Activated T-helper 17 cell treated with anti-CD3 and anti-CD28 coated beads, Interleukin-2, amount 50 U/mL, for 72 hours (primary cell): ENCODE measurements around the gene ABCA2. TPM values are rescaled to one million over a fixed set of nuclear protein-coding genes. Genes with fewer than 3 reads are reported as not detected.
"Not testable (repeated sequence)": the region's sequence is repeated elsewhere in the genome, so short reads cannot be mapped to it uniquely, and the experiment has no call there.

Source experiments
- ATAC-seq: fragments of 150-1000 bp; cut with Tn5 transposase; replicated peaks from 2 replicates; pipeline ENCODE4 v1.10.0; 2021; ENCODE audit warnings: mild to moderate bottlenecking, moderate library complexity
- H3K27ac Mint-ChIP-seq: one replicate; pipeline ENCODE4 v1.8.0; 2022; ENCODE audit warnings: mixed read lengths
- H3K27me3 Mint-ChIP-seq: one replicate; pipeline ENCODE4 v1.8.0; 2022; ENCODE audit warnings: mixed read lengths
- H3K36me3 Mint-ChIP-seq: one replicate; pipeline ENCODE4 v1.8.0; 2022; ENCODE audit warnings: low read depth, mild to moderate bottlenecking, mixed read lengths
- H3K4me1 Mint-ChIP-seq: one replicate; pipeline ENCODE4 v1.8.0; 2022; ENCODE audit warnings: mixed read lengths
- H3K4me3 Mint-ChIP-seq: one replicate; pipeline ENCODE4 v1.8.0; 2022; ENCODE audit warnings: mild to moderate bottlenecking, mixed read lengths
- H3K9me3 Mint-ChIP-seq: one replicate; pipeline ENCODE4 v1.8.0; 2022; ENCODE audit warnings: mixed read lengths
- total RNA-seq, 2 donors: library from RNA; stranded (reverse); gene quantifications; one replicate each; pipeline ENCODE4 v1.2.3, GENCODE V29; 2022

ABCA2 gene
- total RNA-seq, 2 donors from 2014 or later = 43.0 to 63.9 TPM

DNA sequence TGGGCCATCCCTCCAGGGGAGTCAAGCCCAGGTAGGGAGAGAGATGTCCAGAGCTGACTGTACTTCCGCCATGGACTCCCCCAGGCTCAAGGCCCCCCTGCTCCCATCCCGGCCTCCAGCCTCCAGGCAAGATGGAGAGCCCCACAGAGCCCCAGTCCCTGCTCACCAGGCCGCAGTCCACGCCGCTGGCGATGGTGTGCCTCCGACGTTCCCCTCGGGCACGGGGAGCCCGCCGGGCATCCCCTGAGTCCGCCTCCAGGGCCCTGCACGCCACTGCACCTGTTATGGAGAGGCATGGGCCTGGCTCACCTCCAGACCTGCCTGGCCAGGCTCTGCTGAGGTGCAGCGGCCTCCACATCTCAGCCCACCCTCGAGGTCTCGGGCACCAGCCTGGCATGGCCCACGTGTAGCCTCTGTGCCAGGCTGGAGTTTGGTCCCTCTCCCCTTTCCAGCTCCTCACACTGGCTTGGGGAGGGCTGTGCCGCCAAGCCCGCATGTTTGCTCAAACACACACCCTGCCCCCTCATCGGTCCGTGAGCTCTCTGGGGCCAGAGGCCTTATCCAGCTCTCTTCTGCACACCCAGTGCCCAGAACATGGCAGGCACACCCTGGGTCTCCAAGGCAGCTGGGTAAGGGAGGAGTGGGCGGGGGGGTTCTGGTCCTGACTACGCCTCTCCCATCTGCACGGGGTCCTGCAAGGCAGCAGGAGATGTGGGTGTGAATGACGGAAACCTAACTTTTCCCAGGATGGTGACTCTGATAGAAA, 38.2 kb upstream of the ABCA2 start:
- Mint-ChIP-seq H3K27ac (no peak overlapping the region), H3K36me3 (peaks cover 5% of the 10 kb centered on the region), H3K27me3 (no peaks in the 10 kb centered on the region), H3K4me1 (peaks cover 9% of the 10 kb centered on the region), H3K4me3 (no peak overlapping the region), H3K9me3 (no peaks in the 10 kb centered on the region)
- ATAC-seq = no peak

DNA sequence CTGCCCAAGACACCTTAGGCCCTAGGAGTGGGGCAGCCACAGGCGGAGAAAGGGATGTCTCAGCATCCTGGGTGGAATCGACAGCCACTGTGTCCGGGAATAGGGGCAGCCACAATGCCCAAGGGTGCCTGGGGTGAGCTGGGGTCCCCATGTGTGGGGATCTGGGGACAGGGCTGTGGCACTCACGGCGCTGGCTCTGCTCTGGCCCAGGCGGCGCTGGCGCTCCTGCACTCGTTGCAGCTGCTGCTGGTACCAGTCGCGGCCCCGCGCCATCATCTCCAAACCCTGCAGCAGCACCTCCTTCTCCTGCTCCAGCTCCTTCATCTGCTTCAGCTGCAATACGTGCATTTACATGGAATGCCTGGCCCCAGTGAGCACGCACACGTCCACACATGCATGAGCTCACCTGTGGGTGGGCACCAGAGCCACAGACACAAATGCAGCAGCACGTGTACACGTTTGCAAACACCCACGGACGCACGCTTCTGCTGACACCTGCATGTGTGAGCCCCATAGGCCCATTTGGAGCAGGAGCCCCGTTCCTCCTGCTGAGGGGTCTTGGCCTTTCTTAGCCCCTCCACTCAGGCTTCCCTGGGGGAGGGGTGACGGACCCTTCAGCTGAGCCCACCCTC, 37.4 kb upstream of the ABCA2 start:
- H3K27me3 Mint-ChIP-seq = no peaks in the 10 kb centered on the region
- no peak overlapping the region for H3K27ac Mint-ChIP-seq
- no peak overlapping the region for H3K4me3 Mint-ChIP-seq
- H3K9me3 Mint-ChIP-seq = no peaks in the 10 kb centered on the region
- peaks cover 5% of the 10 kb centered on the region for H3K4me1 Mint-ChIP-seq
- peaks cover 5% of the 10 kb centered on the region for H3K36me3 Mint-ChIP-seq
- no peak for ATAC-seq

DNA sequence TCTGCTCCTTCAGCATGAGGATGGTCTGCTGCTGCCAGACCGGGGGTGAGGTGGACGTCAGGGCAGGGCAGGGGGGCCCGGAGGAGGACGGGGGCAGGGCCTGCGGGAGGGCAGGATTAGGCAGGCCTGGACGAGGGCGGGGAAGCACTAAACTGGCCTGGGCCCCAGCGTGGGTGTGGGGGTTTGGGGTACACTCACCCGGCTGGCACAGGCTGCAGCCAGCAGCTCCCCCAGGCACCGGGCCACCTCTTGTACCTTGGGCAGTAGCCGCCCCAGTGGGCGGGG, 36.8 kb upstream of the ABCA2 start:
- Mint-ChIP-seq H3K4me1 (peaks cover 5% of the 10 kb centered on the region), H3K9me3 (no peaks in the 10 kb centered on the region), H3K27ac (no peak overlapping the region), H3K27me3 (no peaks in the 10 kb centered on the region), H3K4me3 (no peak overlapping the region), H3K36me3 (peaks cover 5% of the 10 kb centered on the region)
- no peak for ATAC-seq

DNA sequence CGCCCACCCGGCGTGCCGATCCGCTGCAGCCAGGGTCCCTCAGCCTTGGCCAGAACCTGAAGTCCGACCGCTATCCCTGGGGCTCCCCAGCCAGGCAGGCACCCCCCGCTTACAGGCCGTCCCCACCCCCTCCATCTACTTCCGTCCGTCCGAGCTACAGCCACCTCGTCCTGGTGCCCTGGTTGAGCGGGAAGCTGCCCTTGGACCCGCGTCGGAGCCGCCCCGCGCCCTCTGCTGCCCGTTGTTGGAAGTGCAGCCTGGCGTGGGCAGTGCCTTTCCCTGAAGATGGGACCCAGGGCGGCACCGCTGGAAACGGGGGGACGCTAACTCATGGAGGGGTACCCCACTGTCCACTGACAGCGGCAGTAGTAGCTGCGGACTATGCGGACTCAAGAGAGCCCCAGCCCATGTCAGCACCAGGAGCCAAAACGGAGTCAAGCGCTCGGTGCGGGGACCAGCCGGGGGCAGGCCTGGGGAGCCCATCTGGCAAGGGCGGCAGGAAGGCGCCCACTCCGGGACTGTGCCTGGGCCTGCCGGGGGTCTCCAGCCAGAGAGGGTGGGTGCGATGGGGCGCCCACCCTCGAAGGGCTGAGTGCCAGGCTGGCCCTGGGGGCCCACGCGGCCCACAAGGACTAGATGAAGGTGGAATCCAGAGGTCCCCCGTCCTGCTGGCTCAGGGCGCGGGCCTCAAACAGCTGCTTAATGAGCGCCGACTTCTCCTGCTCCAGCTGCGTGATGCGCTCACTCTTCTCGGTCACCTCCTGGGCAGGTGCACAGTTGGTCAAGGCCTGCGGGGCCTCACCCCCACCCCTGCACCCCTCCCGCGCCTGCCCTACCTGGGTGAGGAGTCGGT, 36.2 kb upstream of the ABCA2 start:
- Mint-ChIP-seq H3K4me3 (no peak overlapping the region), H3K27me3 (no peaks in the 10 kb centered on the region), H3K27ac (no peak overlapping the region), H3K36me3 (peaks cover 5% of the 10 kb centered on the region), H3K9me3 (no peaks in the 10 kb centered on the region), H3K4me1 (peaks cover 5% of the 10 kb centered on the region)
- peak; percentile 47 for ATAC-seq

DNA sequence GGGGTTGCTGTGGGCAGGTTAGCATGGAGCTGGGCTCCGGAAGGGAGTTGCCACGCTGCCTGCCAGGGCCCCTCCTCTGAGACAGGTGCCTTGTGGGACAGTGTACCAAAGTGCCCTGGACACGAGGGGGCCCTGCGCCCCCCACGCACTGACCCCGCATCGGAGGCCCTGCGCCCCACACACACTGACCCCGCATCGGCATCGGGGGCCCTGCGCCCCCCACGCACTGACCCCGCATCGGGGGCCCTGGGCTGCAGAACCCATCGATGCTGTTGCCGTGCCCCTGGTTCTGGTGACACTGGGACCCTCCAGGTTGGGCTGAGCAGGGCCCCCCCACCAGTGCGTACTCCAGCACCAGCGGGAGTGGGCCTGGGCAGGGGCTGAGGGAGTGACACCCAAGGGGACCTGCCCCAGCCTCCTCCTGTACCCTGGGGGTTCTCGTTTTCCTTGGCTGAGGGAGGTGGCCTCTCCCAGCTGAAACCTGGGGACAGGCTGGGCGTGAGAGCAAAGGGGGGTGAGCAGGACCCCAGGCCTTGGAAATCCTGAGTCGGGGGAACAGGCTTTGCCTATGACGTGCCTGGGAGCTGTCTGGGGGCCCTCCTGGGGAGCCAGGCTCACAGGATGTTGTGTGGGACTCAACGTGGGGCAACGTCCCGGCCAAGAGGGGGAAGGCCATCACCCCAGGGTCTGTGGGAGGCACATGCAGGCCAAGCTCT, 35.4 kb upstream of the ABCA2 start:
- H3K36me3 Mint-ChIP-seq = peaks cover 5% of the 10 kb centered on the region
- no peak overlapping the region for H3K4me3 Mint-ChIP-seq
- no peak overlapping the region for H3K27ac Mint-ChIP-seq
- ATAC-seq = no peak
- no peaks in the 10 kb centered on the region for H3K27me3 Mint-ChIP-seq
- H3K4me1 Mint-ChIP-seq = peaks cover 5% of the 10 kb centered on the region
- no peaks in the 10 kb centered on the region for H3K9me3 Mint-ChIP-seq

DNA sequence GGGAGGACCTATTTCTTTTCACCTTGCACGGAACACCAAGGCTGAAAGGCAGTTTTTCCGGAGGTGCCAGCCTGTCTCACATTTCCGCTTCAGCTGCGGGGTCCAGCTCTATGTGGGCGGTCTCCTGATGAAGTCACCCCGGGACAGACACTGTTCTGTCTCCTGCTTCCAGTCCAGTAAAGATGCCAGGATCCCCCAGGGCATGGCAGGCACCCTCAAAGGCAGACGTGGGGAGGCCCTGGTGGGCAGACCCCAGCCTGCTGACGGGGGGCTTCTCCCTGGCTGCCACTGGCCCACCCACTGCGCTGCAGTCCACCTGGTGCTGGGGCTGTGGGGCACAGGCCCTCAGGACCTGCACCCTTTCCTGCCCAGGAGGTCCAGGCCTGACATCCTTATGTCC, 34.8 kb upstream of the ABCA2 start:
- not testable (repeated sequence) for H3K4me3 Mint-ChIP-seq, H3K9me3 Mint-ChIP-seq, ATAC-seq, H3K36me3 Mint-ChIP-seq, H3K4me1 Mint-ChIP-seq, H3K27me3 Mint-ChIP-seq, H3K27ac Mint-ChIP-seq

DNA sequence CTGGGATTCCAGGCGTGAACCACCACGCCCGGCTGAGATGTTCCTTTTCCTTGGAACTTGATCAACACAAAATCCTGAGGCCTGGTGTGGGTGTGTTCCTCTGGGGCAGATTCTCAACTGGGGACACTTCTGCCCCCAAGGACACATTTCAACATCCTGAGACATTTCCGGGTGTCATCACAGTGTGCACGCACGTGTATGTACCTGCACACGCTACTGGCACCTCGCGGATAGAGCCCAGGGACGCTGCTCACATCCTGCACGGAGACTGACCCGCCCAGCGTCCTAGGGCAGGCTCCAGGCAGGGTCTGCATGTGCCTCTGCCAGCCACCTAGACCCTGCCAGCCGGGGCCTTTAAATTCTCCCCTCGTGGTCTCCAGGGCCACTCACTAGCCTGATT, 34.3 kb upstream of the ABCA2 start:
- Mint-ChIP-seq H3K36me3 (no peaks in the 10 kb centered on the region), H3K9me3 (no peaks in the 10 kb centered on the region), H3K4me1 (no peaks in the 10 kb centered on the region), H3K27ac (no peak overlapping the region), H3K27me3 (no peaks in the 10 kb centered on the region), H3K4me3 (no peak overlapping the region)
- ATAC-seq = no peak

DNA sequence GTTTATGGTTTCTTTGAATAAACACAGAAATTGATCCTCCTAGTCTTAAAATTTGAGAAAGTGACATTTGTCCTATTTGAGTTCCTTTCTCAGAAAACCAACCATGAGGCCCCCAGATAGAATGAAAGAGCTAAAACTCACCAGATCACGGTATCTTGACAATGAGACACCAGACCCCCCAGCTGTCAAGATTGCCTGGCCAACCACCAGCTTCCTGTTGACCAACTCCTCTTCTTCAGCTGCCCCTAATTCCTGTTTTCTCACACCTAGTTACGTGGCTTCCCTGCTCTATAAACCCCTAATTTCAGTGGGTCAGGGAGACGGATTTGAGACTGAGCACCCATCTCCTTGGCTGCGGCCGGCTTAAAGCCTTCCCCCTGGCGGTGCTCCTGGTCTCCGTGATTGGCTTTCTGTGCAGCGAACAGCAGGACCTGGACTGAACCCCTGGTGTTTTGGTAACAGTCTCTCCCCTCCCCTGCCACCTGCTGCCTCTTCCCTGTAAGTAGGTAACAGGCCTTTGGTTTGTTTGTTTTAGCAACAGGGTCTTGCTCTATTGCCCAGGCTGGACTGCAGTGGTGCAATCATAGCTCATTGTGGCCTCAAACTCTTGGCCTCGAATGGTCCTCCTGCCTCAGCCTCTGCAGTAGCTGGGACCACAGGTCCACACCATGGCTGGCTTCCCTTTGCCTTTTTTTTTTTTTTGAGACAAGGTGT, 30.6 kb upstream of the ABCA2 start:
- no peaks in the 10 kb centered on the region for H3K27me3 Mint-ChIP-seq
- H3K27ac Mint-ChIP-seq = no peak overlapping the region
- ATAC-seq = no peak
- no peaks in the 10 kb centered on the region for H3K9me3 Mint-ChIP-seq
- H3K4me1 Mint-ChIP-seq = no peaks in the 10 kb centered on the region
- no peak overlapping the region for H3K4me3 Mint-ChIP-seq
- H3K36me3 Mint-ChIP-seq = no peaks in the 10 kb centered on the region

DNA sequence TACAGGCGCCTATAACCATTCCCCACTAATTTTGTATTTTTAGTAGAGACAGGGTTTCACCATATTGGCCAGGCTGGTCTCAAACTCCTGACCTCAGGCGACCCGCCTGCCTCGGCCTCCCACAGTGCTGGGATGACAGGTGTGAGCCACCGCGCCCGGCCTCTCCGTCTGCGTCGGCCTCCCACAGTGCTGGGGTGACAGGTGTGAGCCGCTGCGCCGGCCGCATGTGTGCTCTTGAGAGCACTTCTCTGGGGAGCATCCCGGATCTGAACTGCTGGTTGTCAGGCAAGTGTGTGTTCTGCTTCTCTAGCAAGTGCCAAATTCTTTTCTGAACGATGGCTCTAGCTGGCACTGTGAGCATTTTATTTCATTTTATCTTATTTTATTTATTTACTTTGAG, 29.5 kb upstream of the ABCA2 start:
- H3K27ac Mint-ChIP-seq = no peak overlapping the region
- no peaks in the 10 kb centered on the region for H3K4me1 Mint-ChIP-seq
- H3K27me3 Mint-ChIP-seq = no peaks in the 10 kb centered on the region
- no peak overlapping the region for H3K4me3 Mint-ChIP-seq
- H3K36me3 Mint-ChIP-seq = no peaks in the 10 kb centered on the region
- ATAC-seq = no peak
- no peaks in the 10 kb centered on the region for H3K9me3 Mint-ChIP-seq

DNA sequence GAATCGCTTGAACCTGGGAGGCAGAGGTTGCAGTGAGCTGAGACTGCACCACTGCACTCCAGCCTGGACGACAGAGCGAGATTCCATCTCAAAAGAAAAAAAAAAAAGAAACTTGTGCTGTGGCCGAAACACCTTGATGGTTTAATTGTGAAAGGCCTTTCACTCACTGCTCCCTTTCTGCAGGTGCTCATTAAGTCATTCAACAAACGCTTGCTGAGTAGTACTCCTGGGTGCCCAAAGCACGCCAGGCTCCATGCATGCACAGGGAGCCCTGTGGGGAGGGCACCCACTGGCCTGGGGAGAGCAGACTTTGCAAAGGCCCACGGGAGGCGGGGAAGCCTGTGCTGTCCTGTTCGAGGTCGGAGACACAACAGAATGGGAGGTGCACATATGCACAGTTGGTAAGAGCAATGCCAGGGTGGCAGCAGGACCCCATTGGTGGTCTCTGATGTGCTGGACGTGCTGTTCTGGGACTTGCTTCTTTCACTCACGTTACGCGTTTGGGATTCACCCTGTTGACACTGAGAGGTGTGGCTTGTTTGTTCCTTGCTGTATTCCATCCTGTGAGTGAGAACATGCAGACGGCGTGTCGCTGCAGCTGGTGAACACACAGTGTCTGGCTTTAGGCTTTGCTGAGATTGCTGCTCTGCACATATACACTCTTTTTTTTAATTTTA, 28.8 kb upstream of the ABCA2 start:
- H3K27me3 Mint-ChIP-seq = no peaks in the 10 kb centered on the region
- H3K4me3 Mint-ChIP-seq = no peak overlapping the region
- no peak overlapping the region for H3K27ac Mint-ChIP-seq
- no peaks in the 10 kb centered on the region for H3K4me1 Mint-ChIP-seq
- ATAC-seq = no peak
- no peaks in the 10 kb centered on the region for H3K9me3 Mint-ChIP-seq
- H3K36me3 Mint-ChIP-seq = no peaks in the 10 kb centered on the region

DNA sequence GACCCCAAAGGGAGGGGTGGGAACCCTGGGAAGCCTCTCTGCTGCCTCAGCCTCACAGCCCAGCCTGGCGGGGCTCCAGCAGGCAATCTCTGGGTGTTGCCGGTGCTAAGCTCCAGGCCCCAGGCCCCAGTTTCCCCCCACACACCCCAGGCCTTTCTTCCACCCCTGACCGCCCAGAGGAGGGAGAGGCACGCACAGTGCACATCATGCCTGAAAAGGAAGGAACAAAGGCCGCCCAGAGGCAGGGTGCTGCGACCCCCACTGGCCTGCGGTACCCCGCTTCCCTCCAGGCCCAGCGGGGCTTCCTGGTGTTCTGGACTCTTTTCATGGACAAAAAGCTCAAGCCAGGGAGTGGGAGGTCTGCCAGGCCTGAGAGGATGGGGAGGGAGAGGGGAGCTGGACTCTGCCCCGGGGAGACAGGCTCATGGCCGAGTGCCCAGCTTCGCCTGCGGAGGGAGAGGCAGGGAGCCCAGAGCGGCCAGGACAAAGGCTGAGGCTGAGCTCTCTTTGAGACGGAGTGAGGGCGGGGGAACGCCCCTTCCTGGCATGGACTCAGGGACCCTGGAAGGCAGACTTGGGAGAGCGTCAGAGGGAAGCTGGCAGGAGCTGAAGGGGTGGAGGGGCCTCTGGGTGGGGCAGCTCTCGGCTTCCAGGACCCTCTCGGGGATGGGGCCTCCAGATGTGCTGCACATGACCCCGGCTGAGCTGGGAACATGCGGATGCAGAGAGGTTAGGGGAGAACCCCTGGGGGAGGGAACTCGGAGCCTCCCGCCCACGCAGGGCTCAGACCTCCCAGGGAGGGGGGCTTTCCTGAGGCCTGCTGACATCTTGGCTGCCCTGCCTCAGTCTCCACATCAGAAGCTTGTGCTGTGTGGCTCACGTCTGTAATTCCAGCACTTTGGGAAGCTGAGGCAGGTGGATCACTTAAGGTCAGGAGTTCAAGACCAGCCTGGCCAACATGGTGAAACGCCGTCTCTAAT, 27.6 kb upstream of the ABCA2 start:
- Mint-ChIP-seq H3K27ac (no peak overlapping the region), H3K4me1 (no peaks in the 10 kb centered on the region), H3K36me3 (no peaks in the 10 kb centered on the region), H3K4me3 (no peak overlapping the region), H3K27me3 (no peaks in the 10 kb centered on the region), H3K9me3 (no peaks in the 10 kb centered on the region)
- ATAC-seq = no peak

DNA sequence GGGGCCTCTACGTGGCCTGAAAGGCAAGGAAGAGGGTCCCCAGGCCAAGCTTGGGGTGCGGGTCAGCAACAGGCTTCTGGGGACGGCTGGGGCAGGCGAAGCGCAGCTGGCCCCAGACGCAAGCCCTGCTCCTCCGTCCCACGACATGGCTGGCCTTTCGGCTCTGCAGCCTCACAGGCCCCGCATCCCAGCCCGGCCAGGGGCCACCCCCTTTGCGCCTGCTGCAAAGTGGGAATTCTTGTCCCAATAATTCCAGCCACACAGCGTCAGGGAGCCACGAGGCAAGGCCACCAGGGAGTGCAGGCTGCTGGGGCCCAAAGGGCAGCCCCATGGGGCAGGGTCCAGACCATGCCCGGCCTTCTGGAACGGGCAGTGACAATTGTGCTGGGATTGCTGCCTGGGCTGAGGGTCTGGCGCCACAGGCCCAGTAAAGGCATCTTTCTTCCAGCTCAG, 26.9 kb upstream of the ABCA2 start:
- Mint-ChIP-seq H3K27ac (no peak overlapping the region), H3K9me3 (no peaks in the 10 kb centered on the region), H3K36me3 (no peaks in the 10 kb centered on the region), H3K4me1 (no peaks in the 10 kb centered on the region), H3K27me3 (peaks cover 2% of the 10 kb centered on the region), H3K4me3 (no peak overlapping the region)
- no peak for ATAC-seq
